ENCODE measurements around the gene HSD11B2.

HSD11B2 gene

GRCh38 chr16:67438824-67439393 lies 8.0 kb downstream of the HSD11B2 start:
- H3K4me1 ChIP-seq (ENCODE audit: control insufficient read depth, insufficient read depth, low read length) = no peaks in the 10 kb centered on the region
- H3K4me3 ChIP-seq (ENCODE audit: low read depth, low read length) = no peak overlapping the region
- CTCF ChIA-PET = interaction anchor here (0.5 to 2.0 kb wide), 5 partner anchors 11 to 377 kb away, joined by 3 to 10 read pairs (median 3); no protein-coding TSS in a partner anchor
- no peaks in the 10 kb centered on the region for H3K9me3 ChIP-seq (ENCODE audit: control insufficient read depth, insufficient read depth, low read depth, low read length)
- TF ChIP-seq TRIM28 (IDR thresholded peaks at IDR 0.05; ENCODE audit: borderline replicate concordance, low read length) = no peak
- no peak for TF ChIP-seq ZNF26 (tag by site-specific recombination; IDR thresholded peaks at IDR 0.05)
- TF ChIP-seq ZIC2 (tag by site-specific recombination; IDR thresholded peaks at IDR 0.05) = no peak
- TF ChIP-seq ZNF148 (tag by site-specific recombination; IDR thresholded peaks at IDR 0.05; ENCODE audit: borderline replicate concordance) = no peak
- TF ChIP-seq KLF17 (tag by site-specific recombination; IDR thresholded peaks at IDR 0.05) = no peak
- no peak for TF ChIP-seq ZNF19 (tag by site-specific recombination; IDR thresholded peaks at IDR 0.05; ENCODE audit: low read depth)
- TF ChIP-seq ZNF112 (tag by site-specific recombination; IDR thresholded peaks at IDR 0.05) = no peak
- TF ChIP-seq ZFP3 (tag by site-specific recombination; IDR thresholded peaks at IDR 0.05; ENCODE audit: low read depth) = no peak
- no peak for TF ChIP-seq BCL11A (tag by site-specific recombination; IDR thresholded peaks at IDR 0.05; ENCODE audit: low read depth)
- TF ChIP-seq OSR2 (tag by site-specific recombination; IDR thresholded peaks at IDR 0.05) = no peak
- POLR2A ChIA-PET = interaction anchor here (0.6 kb wide), 1 partner anchor 357 kb away, joined by 5 read pairs; no protein-coding TSS in a partner anchor
- no peak overlapping the region for H3K27ac ChIP-seq (ENCODE audit: extremely low read depth, low read depth, low read length)
- H3K36me3 ChIP-seq (ENCODE audit: control insufficient read depth in 2 of 2, insufficient read depth in 1 of 2, low read length in 2 of 2) = peaks cover 0 to 71% of the 10 kb centered on the region in 2 experiments; a peak in 1 of 3 replicates

- no peaks in the 10 kb centered on the region for H3K4me1 ChIP-seq (ENCODE audit: control insufficient read depth, insufficient read depth, low read length)
- no peak overlapping the region for H3K4me3 ChIP-seq (ENCODE audit: low read depth, low read length)
- ChIA-PET CTCF (interaction anchor here (0.7 to 2.2 kb wide), 4 partner anchors 8 to 18 kb away, joined by 3 to 9 read pairs (median 3); no protein-coding TSS in a partner anchor), POLR2A (interaction anchor here (0.6 kb wide), 1 partner anchor 9 kb away, joined by 3 read pairs; no protein-coding TSS in a partner anchor)
- 0 out of 2 replicates have a peak, but pooled peaks have one; percentile 16 for TF ChIP-seq KLF1 (tag by site-specific recombination; IDR thresholded peaks at IDR 0.05)
- TF ChIP-seq ZNF341 (tag by site-specific recombination; IDR thresholded peaks at IDR 0.05; ENCODE audit: low read depth) = no peak
- 0 out of 2 replicates have a peak, but pooled peaks have one; percentile 21 for TF ChIP-seq ZIC2 (tag by site-specific recombination; IDR thresholded peaks at IDR 0.05)
- H3K36me3 ChIP-seq (ENCODE audit: control insufficient read depth in 2 of 2, insufficient read depth in 1 of 2, low read length in 2 of 2) = peaks cover 0 to 87% of the 10 kb centered on the region in 2 experiments; a peak in 1 of 3 replicates
- no peak overlapping the region for H3K27ac ChIP-seq (ENCODE audit: extremely low read depth, low read depth, low read length)
- H3K9me3 ChIP-seq (ENCODE audit: control insufficient read depth, insufficient read depth, low read depth, low read length) = no peaks in the 10 kb centered on the region
Measured at GRCh38 chr16:67441271-67441753, 10.4 kb downstream of the HSD11B2 start.

- Histone ChIP-seq H3K9me3 (ENCODE audit: control insufficient read depth, insufficient read depth, low read depth, low read length) (no peaks in the 10 kb centered on the region), H3K4me3 (ENCODE audit: low read depth, low read length) (no peak overlapping the region), H3K27ac (ENCODE audit: extremely low read depth, low read depth, low read length) (no peak overlapping the region), H3K36me3 (ENCODE audit: control insufficient read depth in 2 of 2, insufficient read depth in 1 of 2, low read length in 2 of 2) (peaks cover 0 to 81% of the 10 kb centered on the region in 2 experiments; a peak in 1 of 3 replicates), H3K4me1 (ENCODE audit: control insufficient read depth, insufficient read depth, low read length) (no peaks in the 10 kb centered on the region)
- POLR2A ChIA-PET = interaction anchor here (0.6 kb wide), 2 partner anchors 10 kb away, joined by 3 to 6 read pairs; no protein-coding TSS in a partner anchor
- CTCF ChIA-PET = interaction anchor here (0.8 to 2.2 kb wide), 3 partner anchors 9 to 15 kb away, joined by 3 to 9 read pairs (median 3); no protein-coding TSS in a partner anchor
- TF ChIP-seq PATZ1 (tag by site-specific recombination; IDR thresholded peaks at IDR 0.05) = no peak
- no peak for TF ChIP-seq ZNF707 (tag by site-specific recombination; IDR thresholded peaks at IDR 0.05)
- TF ChIP-seq PRDM10 (tag by site-specific recombination; IDR thresholded peaks at IDR 0.05) = peak; percentile 46
- TF ChIP-seq ZNF214 (tag by site-specific recombination; IDR thresholded peaks at IDR 0.05; ENCODE audit: borderline replicate concordance) = no peak
- TF ChIP-seq ZNF768 (tag by site-specific recombination; IDR thresholded peaks at IDR 0.05) = no peak
- TF ChIP-seq GLI4 (tag by site-specific recombination; IDR thresholded peaks at IDR 0.05) = no peak
Measured at GRCh38 chr16:67441907-67442306, 11.0 kb downstream of the HSD11B2 start.

Measured in HEK293 (cell line).